Cardiac muscle cell (in vitro differentiated cells and primary cell): ENCODE results near the gene IQGAP1. TPM values are rescaled to one million over a fixed set of nuclear protein-coding genes. Genes with fewer than 3 reads are reported as not detected.

Experiments
- DNase-seq, 2 donors: peaks; one replicate each; pipeline versions ENCODE4 v3.0.0 to v3.0.0-alpha.2; 2010 to 2017; ENCODE audit warnings: low read depth in 1 of 2, low spot score in 1 of 2
- H3K27ac ChIP-seq: fragments of 200-600 bp; sonication (generic); 2 replicates; pipeline ENCODE4 v1.5.1; 2016
- H3K27me3 ChIP-seq: fragments of 200-600 bp; sonication (generic); 2 replicates; pipeline ENCODE4 v1.6.0; 2016; ENCODE audit warnings: control low read depth
- H3K36me3 ChIP-seq: fragments of 200-600 bp; sonication (generic); 2 replicates; pipeline ENCODE4 v1.5.1; 2016; ENCODE audit warnings: control low read depth
- H3K4me1 ChIP-seq: fragments of 200-600 bp; sonication (generic); 2 replicates; pipeline ENCODE4 v1.8.1; 2017; ENCODE audit warnings: low read depth, mild to moderate bottlenecking, mixed run types
- H3K4me3 ChIP-seq: fragments of 200-600 bp; sonication (generic); 2 replicates; pipeline ENCODE4 v1.5.1; 2016; ENCODE audit warnings: mild to moderate bottlenecking
- H3K9me3 ChIP-seq: fragments of 200-600 bp; sonication (generic); 2 replicates; pipeline ENCODE4 v1.5.1; 2017; ENCODE audit warnings: low read depth, mild to moderate bottlenecking, control low read depth
- CTCF ChIP-seq: IDR thresholded peaks from 2 replicates; pipeline ENCODE4 v1.5.1; 2012; ENCODE audit warnings: low read depth, mild to moderate bottlenecking, low read length
- polyA plus RNA-seq: library from polyadenylated mRNA; unstranded; fragments of >200 nt; fragmentation: Nextera tagmentation; extraction: Ambion mirVana; gene quantifications from 2 replicates; pipeline ENCODE4 v1.2.1, GENCODE V29; 2016
- total RNA-seq: library from RNA; depleted of rRNA; stranded (reverse); fragments of >200 nt; gene quantifications from 2 replicates; pipeline ENCODE4 v1.2.3, GENCODE V29; 2016

Gene IQGAP1
- total and polyA plus RNA-seq, 2 experiments from 2014 or later = 9.1 to 14.2 TPM

GRCh38 chr15:90419206-90419605 lies 31.2 kb downstream of the IQGAP1 start:
- H3K9me3 ChIP-seq = no peaks in the 10 kb centered on the region
- peaks cover 8% of the 10 kb centered on the region for H3K4me1 ChIP-seq
- H3K36me3 ChIP-seq = no peaks in the 10 kb centered on the region
- TF ChIP-seq CTCF = no peak
- H3K27me3 ChIP-seq = no peaks in the 10 kb centered on the region
- DNase-seq = no peak
- H3K4me3 ChIP-seq = no peak overlapping the region
- no peak overlapping the region for H3K27ac ChIP-seq

- no peak for TF ChIP-seq CTCF
- Histone ChIP-seq H3K4me3 (no peak overlapping the region), H3K4me1 (peaks cover 5% of the 10 kb centered on the region), H3K27ac (no peak overlapping the region), H3K36me3 (no peaks in the 10 kb centered on the region), H3K27me3 (no peaks in the 10 kb centered on the region), H3K9me3 (no peaks in the 10 kb centered on the region)
- DNase-seq = peak in 1 of 2 donors; percentile 74
These were observed 31.8 kb downstream of the IQGAP1 start for GRCh38 chr15:90419738-90420406.

GRCh38 chr15:90420451-90420850 lies 32.4 kb downstream of the IQGAP1 start:
- Histone ChIP-seq H3K36me3 (no peaks in the 10 kb centered on the region), H3K4me3 (no peak overlapping the region), H3K9me3 (no peaks in the 10 kb centered on the region), H3K4me1 (peaks cover 5% of the 10 kb centered on the region), H3K27me3 (no peaks in the 10 kb centered on the region), H3K27ac (no peak overlapping the region)
- DNase-seq = no peak
- TF ChIP-seq CTCF = no peak

GRCh38 chr15:90421527-90421926 lies 33.5 kb downstream of the IQGAP1 start:
- no peak overlapping the region for H3K27ac ChIP-seq
- H3K4me1 ChIP-seq = peaks cover 5% of the 10 kb centered on the region
- no peaks in the 10 kb centered on the region for H3K9me3 ChIP-seq
- no peaks in the 10 kb centered on the region for H3K36me3 ChIP-seq
- no peak overlapping the region for H3K4me3 ChIP-seq
- DNase-seq = no peak
- H3K27me3 ChIP-seq = no peaks in the 10 kb centered on the region
- no peak for TF ChIP-seq CTCF

DNA sequence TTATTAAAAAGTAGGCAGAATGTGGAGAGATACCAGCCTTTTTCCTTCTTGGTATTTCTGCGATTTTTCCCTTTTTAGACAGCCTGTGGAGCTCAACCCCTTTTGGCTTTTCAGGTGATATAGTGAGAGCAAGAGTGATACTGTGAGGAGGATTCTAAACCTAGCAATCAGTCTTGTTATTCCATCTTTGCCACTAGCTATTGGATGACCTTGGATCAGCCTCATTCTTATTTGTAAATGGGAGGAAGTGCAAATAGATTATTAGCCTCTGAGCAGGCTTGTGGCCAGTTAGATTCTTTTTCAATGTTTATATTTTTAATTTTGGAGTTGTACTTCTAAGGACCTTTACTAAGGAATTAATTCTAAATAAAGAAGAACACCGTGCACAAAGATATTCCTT lies 34.0 kb downstream of the IQGAP1 start:
- Histone ChIP-seq H3K27me3 (no peaks in the 10 kb centered on the region), H3K36me3 (no peaks in the 10 kb centered on the region), H3K4me3 (no peak overlapping the region), H3K27ac (no peak overlapping the region), H3K9me3 (no peaks in the 10 kb centered on the region), H3K4me1 (peaks cover 5% of the 10 kb centered on the region)
- no peak for DNase-seq
- no peak for TF ChIP-seq CTCF
